Aortic smooth muscle cell (primary cell): Measurements from ENCODE around the gene TMEM129. TPM values are rescaled to one million over a fixed set of nuclear protein-coding genes. Genes with fewer than 3 reads are reported as not detected.

ENCODE experiments used
- total RNA-seq: library from RNA; depleted of rRNA; stranded (reverse); fragments of >200 nt; gene quantifications from 2 replicates; pipeline ENCODE4 v1.2.3, GENCODE V29; 2014

Gene TMEM129, protein sequence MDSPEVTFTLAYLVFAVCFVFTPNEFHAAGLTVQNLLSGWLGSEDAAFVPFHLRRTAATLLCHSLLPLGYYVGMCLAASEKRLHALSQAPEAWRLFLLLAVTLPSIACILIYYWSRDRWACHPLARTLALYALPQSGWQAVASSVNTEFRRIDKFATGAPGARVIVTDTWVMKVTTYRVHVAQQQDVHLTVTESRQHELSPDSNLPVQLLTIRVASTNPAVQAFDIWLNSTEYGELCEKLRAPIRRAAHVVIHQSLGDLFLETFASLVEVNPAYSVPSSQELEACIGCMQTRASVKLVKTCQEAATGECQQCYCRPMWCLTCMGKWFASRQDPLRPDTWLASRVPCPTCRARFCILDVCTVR
- total RNA-seq = 39.5 and 47.0 TPM in 2 replicates

GRCh38 chr4:1721003-1721665 lies at the start of gene TMEM129, which contains the start of gene TACC3:
TMEM129 (minus strand) TSS chr4:1721323; CDS start chr4:1720837, 486 bp downstream.
TACC3 (plus strand) TSS chr4:1721521; CDS start chr4:1723422, 1,901 bp downstream.

GRCh38 chr4:1712216-1713002 lies 8.7 kb downstream of the TMEM129 start, which contains the start of gene SLBP:
SLBP (minus strand) TSS chr4:1712319; CDS start chr4:1712188, 131 bp downstream.

DNA sequence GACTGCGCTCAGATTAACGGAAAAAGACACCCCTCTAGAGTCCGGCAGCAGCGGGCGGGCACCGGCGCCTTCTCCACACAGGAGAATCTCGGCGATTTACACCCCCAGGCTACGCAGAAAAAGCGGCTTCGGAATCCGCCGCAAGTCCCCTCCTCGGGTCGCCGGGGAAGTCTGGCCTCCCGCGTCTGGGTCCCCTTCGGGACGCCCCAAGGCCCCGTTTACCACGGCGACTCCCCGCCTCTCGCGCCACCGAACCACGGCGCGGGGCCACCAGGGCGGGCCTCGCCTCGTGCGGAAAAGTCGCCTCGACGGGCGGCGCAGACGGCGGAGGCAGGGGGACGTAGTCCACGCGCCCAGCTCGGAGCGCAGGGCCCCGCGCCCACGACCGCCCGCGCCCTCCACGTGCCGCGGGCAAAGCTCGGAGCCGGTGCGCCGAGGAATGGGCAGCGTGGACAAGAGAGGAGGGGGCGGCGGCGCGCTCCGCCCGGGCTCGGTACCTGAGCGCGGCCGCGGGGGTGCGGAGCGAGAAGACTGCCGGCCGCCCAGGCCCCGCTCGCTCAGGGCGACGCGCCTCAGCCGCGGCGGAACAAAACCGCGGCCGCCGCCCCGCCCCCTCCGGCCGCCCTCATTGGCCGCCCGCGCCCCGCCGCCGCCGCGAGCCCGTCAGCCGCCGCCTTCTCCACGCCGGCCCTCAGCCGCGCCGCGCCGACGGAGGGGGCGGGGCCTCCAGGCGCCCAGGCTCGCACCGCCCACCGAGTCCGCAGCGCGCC lies 37.2 kb downstream of the TMEM129 start, which contains the start of gene FAM53A:
TSS of gene FAM53A (minus strand) at position 578 of the 770 bp plus-strand sequence. CDS start 15,572 bp downstream, outside the sequence.

Other genes starting within 250 kb of the TMEM129 start
- gene FAM53A, start 37.0 kb downstream of the TMEM129 start, total RNA-seq = 1.3 and 1.8 TPM in 2 replicates
- 57.4 and 77.0 TPM in 2 replicates for gene SLBP, start 9.0 kb downstream of the TMEM129 start, total RNA-seq
- gene TACC3, start 198 bp upstream of the TMEM129 start, total RNA-seq = 9.0 and 15.3 TPM in 2 replicates
- 0.31 and 0.92 TPM in 2 replicates for gene FGFR3, start 72.0 kb upstream of the TMEM129 start, total RNA-seq
- 60.2 and 94.9 TPM in 2 replicates for gene LETM1, start 134.8 kb upstream of the TMEM129 start, total RNA-seq
- gene NSD2, start 150.1 kb upstream of the TMEM129 start, total RNA-seq = 66.3 and 67.4 TPM in 2 replicates